ENCODE measurements around the gene ZNRF1. TPM values are rescaled to one million over a fixed set of nuclear protein-coding genes. Genes with fewer than 3 reads are reported as not detected.
"Not testable (repeated sequence)": the region's sequence is repeated elsewhere in the genome, so short reads cannot be mapped to it uniquely, and the experiment has no call there.

The ZNRF1 gene
- total RNA-seq, 2 donors from 2014 or later: 16.7 to 17.5 TPM

DNA sequence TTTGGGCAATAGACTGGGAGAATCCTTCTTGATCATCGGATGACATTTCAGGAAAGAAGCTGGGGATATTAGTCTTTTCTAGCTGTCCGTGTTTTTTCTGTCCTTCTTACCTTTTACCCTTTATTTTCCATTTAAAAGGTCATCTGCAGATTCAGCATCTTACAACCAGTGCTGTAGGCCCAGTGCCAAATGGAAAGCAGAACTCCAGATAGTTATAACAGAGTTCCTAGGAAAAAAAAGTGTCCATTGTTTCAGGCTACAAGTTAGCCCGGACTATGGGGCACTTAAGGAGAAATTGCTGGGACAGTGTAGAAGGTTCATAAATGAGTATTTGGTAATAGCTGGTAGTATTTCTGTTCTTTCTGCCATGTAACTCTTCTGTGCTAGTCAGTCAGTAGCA, 89.4 kb downstream of the ZNRF1 start:
- ATAC-seq (peak in 1 of 2 donors; percentile 17), DNase-seq (no peak)

GRCh38 chr16:75088934-75089333, 90.1 kb downstream of the ZNRF1 start:
- ATAC-seq (no peak), DNase-seq (no peak)
- intact Hi-C loops (cut with DNase I): no loop called here

More for the DNA sequence above, 89.4 kb downstream of the ZNRF1 start:
- intact Hi-C loops (cut with DNase I): no loop called here

- ATAC-seq: no peak
- no peak for DNase-seq
- intact Hi-C loops (cut with DNase I): no loop called here
Observed at GRCh38 chr16:75089486-75090202, 90.8 kb downstream of the ZNRF1 start.

DNA sequence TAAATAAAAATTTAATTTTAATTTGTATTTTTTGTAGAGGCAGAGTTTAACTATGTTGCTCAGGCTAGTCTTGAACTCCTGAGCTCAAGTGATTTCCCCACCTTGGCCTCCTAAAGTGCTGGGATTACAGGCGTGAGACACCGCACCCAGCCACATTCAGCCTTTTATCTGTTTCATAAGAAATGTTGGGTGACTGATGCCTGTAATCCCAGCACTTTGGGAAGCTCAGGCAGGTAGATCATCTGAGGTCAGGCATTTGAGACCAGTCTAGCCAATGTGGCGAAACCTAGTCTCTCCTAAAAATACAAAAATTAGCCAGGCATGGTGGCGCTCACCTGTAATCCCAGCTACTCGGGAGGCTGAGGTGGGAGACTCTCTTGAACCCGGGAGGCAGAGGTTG, 92.1 kb downstream of the ZNRF1 start:
- DNase-seq; ATAC-seq; intact Hi-C loops (cut with DNase I): not testable (repeated sequence)

DNA sequence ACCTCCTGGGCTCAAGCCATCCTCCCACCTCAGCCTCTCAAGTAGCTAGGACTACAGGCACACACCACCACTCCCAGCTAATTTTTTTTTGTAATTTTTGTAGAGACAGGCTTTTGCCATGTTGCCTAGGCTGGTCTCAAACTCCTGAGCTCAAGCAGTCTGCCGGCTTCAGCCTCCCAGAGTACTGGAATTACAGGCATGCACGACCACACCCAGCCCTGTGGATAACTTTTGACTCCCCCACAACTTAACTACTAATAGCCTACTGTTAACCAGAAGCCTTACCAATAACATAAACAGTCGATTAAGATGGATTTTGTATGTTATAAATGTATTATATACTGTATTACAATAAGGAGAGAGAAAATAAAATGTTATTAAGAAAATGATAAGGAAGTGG, 92.8 kb downstream of the ZNRF1 start:
- intact Hi-C loops (cut with DNase I): not testable (repeated sequence)

GRCh38 chr16:75092777-75093176, 94.0 kb downstream of the ZNRF1 start:
- intact Hi-C loops (cut with DNase I): no loop called here
- ATAC-seq (no peak), DNase-seq (no peak)

More for the DNA sequence above, 92.8 kb downstream of the ZNRF1 start:
- ATAC-seq, DNase-seq: not testable (repeated sequence)

- DNase-seq (no peak), ATAC-seq (no peak)
- intact Hi-C loops (cut with DNase I): no loop called here
Observed at GRCh38 chr16:75093598-75094540, 95.0 kb downstream of the ZNRF1 start.

- intact Hi-C loops (cut with DNase I): no loop called here
- DNase-seq (no peak), ATAC-seq (no peak)
Observed at GRCh38 chr16:75095204-75095621, 96.4 kb downstream of the ZNRF1 start.

- intact Hi-C loops (cut with DNase I): no loop called here
- no peak for ATAC-seq
Observed at GRCh38 chr16:75096656-75097055, 97.8 kb downstream of the ZNRF1 start.

GRCh38 chr16:75097191-75097761, 98.5 kb downstream of the ZNRF1 start:
- ATAC-seq (no peak), DNase-seq (no peak)
- intact Hi-C loops (cut with DNase I): no loop called here

More at GRCh38 chr16:75096656-75097055, 97.8 kb downstream of the ZNRF1 start:
- no peak for DNase-seq

- ATAC-seq (no peak), DNase-seq (no peak)
- intact Hi-C loops (cut with DNase I): no loop called here
Observed at GRCh38 chr16:75097941-75098901, 99.4 kb downstream of the ZNRF1 start.

- intact Hi-C loops (cut with DNase I): no loop called here
- peak in 1 of 2 donors; percentile 53 for ATAC-seq
- no peak for DNase-seq
Observed at GRCh38 chr16:75099075-75099667, 100.3 kb downstream of the ZNRF1 start.

DNA sequence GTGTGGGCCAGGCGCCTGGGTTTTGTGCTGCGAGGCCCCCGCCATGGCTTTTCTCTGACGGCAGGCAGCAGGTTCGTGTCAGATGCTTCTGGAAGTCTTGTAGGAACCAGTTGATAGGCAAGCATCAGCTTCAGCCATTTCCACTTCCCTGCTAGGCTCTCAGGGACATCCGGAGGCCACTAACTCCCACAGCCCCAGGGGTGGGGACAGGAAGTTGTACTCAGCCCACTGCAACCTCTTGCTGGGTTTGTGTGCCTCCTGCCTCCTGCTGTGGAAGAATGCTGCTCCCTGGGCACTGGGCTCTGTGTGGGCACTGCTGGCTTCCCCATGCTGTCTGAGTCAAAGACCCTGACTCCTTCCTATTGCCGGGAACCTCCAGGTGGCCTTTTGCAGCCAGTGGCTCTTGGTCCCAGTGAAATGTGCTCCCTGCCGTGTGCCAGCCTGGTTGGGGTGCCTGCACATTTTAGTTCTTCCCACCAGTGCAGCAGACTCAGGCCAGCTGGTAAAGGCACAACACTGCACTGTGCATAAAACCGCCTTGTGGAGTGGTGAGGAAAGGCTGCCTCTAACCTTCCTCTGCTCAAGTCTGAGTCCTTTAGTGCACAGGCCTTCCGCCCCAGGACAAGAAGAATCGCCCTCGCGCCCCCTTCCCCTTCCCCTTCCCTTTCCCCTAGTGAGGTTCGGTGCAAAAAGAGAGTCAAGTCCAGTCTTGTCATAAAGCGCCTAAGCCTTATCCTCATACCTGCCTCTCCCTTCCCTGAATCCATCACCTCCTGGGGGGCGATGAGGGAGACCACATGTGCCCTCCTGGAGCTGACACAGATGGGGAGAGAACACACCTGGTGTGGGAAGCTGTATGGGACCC, 101.1 kb downstream of the ZNRF1 start:
- intact Hi-C loops (cut with DNase I): no loop called here
- DNase-seq (peak; percentile 52), ATAC-seq (peak; percentile 31 to 64)

- intact Hi-C loops (cut with DNase I): no loop called here
- no peak for ATAC-seq
- DNase-seq: no peak
Observed at GRCh38 chr16:75100603-75100990, 101.8 kb downstream of the ZNRF1 start.

GRCh38 chr16:75101635-75102034, 102.8 kb downstream of the ZNRF1 start:
- intact Hi-C loops (cut with DNase I): no loop called here
- DNase-seq (no peak), ATAC-seq (no peak)

DNA sequence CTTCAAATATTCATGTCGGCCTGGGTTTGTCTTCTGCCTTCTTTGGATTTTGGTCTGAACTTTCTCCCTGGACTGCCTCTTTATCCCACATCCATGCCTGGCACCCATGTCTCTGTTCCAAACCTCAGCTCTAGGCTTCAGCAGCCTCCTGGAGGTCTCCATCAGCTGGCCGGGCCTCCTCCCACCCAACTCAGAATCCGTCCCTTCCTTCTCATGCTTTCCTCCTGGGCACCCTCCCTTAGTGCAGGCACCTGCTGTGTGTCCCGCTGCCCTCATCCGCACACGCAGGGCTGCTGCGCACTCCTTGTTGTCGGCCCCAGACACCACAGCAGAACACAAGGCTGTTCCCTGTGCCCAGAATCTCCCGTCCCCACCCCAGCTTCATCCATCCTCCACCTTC, 103.8 kb downstream of the ZNRF1 start:
- no peak for ATAC-seq
- no peak for DNase-seq
- intact Hi-C loops (cut with DNase I): no loop called here

DNA sequence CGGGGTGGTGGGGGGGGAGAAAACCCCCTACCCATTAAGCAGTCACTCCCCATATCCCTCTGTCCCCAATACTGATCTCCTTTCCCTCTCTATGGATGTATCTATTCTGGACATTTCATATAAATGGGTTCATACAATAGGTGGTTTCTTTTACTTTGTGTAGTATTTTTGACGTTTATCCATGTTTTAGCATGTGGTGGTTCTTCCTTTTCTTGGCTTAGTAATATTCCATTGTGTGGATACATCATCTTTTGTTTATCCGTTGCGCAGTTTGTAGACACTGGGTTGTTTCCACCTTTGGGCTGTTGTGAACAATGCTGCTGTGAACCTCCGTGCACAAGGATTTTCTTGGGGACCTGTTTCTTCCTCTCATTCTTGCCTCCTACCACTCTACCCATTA, 105.2 kb downstream of the ZNRF1 start:
- DNase-seq (no peak), ATAC-seq (no peak)
- intact Hi-C loops (cut with DNase I): no loop called here

Measured in left cardiac atrium (tissue), 4 donors.